Central memory CD8-positive, alpha-beta T cell (primary cell): ENCODE data around the gene PROS1.
"Not testable (repeated sequence)": the region's sequence is repeated elsewhere in the genome, so short reads cannot be mapped to it uniquely, and the experiment has no call there.

Experiments used
- ATAC-seq: fragments of 150-1000 bp; cut with Tn5 transposase; replicated peaks from 2 replicates; pipeline ENCODE4 v1.10.0; 2022; ENCODE audit warnings: mild to moderate bottlenecking, moderate FRiP score, moderate number of reproducible peaks; ENCODE audit not compliant: poor library complexity, severe bottlenecking; ENCODE audit errors: extremely low read depth
- DNase-seq, 2 donors: peaks; one replicate each; pipeline ENCODE4 v3.0.0; 2021; ENCODE audit warnings: low spot score in 2 of 2
- H3K27ac Mint-ChIP-seq: one replicate; pipeline ENCODE4 v1.8.0; 2022; ENCODE audit warnings: low read depth, mild to moderate bottlenecking, moderate library complexity, mixed read lengths
- H3K27me3 Mint-ChIP-seq: one replicate; pipeline ENCODE4 v1.8.0; 2022; ENCODE audit warnings: mixed read lengths
- H3K36me3 Mint-ChIP-seq: one replicate; pipeline ENCODE4 v1.8.0; 2022; ENCODE audit warnings: mild to moderate bottlenecking, moderate library complexity, mixed read lengths; ENCODE audit not compliant: insufficient read depth
- H3K4me1 Mint-ChIP-seq: one replicate; pipeline ENCODE4 v1.8.0; 2022; ENCODE audit warnings: mixed read lengths
- H3K4me3 Mint-ChIP-seq: one replicate; pipeline ENCODE4 v1.8.0; 2022; ENCODE audit warnings: mild to moderate bottlenecking, moderate library complexity, mixed read lengths
- H3K9me3 Mint-ChIP-seq: one replicate; pipeline ENCODE4 v1.8.0; 2022; ENCODE audit warnings: mixed read lengths

The PROS1 gene

DNA sequence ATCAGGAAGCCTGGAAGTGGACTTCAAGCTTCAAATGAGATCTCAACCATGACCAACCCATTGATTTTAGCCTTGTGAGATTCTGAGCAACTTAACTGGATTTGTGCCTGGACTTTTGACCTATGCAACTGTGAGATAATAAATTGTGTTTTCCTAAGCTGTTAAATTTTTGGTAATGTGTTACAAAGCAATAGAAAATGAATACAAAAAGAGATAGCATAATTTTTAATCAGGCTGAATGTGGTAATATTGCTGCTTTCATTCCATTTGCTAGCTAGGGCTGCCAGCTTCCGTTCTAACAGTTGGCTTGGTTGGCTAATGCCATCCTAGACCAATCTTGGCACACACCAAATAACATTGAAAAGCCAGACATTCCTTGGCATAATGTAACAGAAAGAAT is 12.2 kb downstream of the PROS1 start:
- Mint-ChIP-seq H3K4me3 (no peak overlapping the region), H3K36me3 (no peaks in the 10 kb centered on the region), H3K9me3 (peaks cover 6% of the 10 kb centered on the region), H3K4me1 (no peaks in the 10 kb centered on the region), H3K27ac (no peak overlapping the region), H3K27me3 (peaks cover 25% of the 10 kb centered on the region)
- no peak for DNase-seq
- ATAC-seq: no peak

GRCh38 chr3:93961026-93961425 is 12.7 kb downstream of the PROS1 start:
- Mint-ChIP-seq H3K36me3 (peaks cover 1% of the 10 kb centered on the region), H3K27me3 (peaks cover 25% of the 10 kb centered on the region), H3K4me3 (no peak overlapping the region), H3K4me1 (no peaks in the 10 kb centered on the region), H3K9me3 (peaks cover 6% of the 10 kb centered on the region), H3K27ac (no peak overlapping the region)
- DNase-seq (no peak), ATAC-seq (no peak)

DNA sequence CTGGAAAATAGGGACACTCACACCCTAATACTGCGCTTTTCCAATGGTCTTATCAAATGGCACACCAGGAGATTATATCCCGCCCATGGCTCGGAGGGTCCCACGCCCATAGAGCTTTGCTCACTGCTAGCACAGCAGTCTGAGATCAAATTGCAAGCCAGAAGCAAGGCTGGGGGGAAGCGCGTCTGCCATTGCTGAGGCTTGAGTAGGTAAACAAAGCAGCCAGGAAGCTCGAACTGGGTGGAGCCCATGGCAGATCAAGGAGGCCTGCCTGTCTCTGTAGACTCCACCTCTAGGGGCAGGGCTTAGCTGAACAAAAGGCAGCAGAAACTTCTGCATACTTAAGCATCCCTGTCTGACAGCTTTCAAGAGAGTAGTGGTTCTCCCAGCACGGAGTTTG is 23.7 kb downstream of the PROS1 start:
- not testable (repeated sequence) for ATAC-seq, H3K36me3 Mint-ChIP-seq, H3K9me3 Mint-ChIP-seq, DNase-seq, H3K27ac Mint-ChIP-seq, H3K4me1 Mint-ChIP-seq, H3K4me3 Mint-ChIP-seq
- peaks cover 54% of the 10 kb centered on the region for H3K27me3 Mint-ChIP-seq

DNA sequence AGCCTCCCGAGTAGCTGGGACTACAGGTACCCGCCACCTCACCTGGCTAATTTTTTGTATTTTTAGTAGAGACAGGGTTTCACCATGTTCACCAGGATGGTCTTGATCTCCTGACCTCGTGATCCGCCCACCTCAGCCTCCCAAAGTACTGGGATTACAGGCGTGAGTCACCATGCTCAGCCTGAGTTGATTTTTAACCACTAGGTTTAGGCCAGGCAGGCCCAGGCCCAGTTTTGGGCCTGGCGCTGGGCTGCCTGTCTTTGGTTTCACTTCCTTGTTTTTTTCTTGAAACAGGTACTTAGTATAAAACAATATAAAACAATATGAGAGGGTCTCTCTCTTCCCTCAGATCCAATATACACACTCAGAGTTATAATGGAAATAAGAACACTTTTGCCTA is 36.2 kb downstream of the PROS1 start:
- not testable (repeated sequence) for H3K27me3 Mint-ChIP-seq

DNA sequence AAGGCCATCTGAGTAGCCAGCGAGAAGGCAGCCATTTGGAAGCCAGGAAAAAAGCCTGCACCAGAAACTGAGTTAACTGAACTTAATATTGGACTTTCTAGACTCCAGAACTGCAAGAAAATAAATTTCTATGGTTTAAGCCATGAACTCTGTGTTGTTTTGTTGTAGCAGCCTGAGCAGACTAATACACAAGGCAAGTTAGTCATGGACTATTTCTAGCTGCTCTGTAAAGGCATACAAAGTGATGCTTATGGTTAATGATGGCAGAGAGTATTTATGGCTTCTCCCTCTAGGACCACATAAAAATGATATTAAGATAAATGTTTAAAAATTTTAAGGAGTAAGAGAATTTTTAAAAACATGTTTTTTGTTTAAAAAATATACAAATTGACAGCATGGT is 37.1 kb downstream of the PROS1 start:
- H3K27me3 Mint-ChIP-seq: no peaks in the 10 kb centered on the region
- ATAC-seq (no peak), DNase-seq (no peak)
- H3K4me3 Mint-ChIP-seq: no peak overlapping the region
- no peaks in the 10 kb centered on the region for H3K9me3 Mint-ChIP-seq
- H3K27ac Mint-ChIP-seq: no peak overlapping the region
- no peaks in the 10 kb centered on the region for H3K4me1 Mint-ChIP-seq
- no peaks in the 10 kb centered on the region for H3K36me3 Mint-ChIP-seq

More for the DNA sequence above, 36.2 kb downstream of the PROS1 start:
- DNase-seq, H3K36me3 Mint-ChIP-seq, H3K4me3 Mint-ChIP-seq, H3K9me3 Mint-ChIP-seq, ATAC-seq, H3K4me1 Mint-ChIP-seq, H3K27ac Mint-ChIP-seq: not testable (repeated sequence)

DNA sequence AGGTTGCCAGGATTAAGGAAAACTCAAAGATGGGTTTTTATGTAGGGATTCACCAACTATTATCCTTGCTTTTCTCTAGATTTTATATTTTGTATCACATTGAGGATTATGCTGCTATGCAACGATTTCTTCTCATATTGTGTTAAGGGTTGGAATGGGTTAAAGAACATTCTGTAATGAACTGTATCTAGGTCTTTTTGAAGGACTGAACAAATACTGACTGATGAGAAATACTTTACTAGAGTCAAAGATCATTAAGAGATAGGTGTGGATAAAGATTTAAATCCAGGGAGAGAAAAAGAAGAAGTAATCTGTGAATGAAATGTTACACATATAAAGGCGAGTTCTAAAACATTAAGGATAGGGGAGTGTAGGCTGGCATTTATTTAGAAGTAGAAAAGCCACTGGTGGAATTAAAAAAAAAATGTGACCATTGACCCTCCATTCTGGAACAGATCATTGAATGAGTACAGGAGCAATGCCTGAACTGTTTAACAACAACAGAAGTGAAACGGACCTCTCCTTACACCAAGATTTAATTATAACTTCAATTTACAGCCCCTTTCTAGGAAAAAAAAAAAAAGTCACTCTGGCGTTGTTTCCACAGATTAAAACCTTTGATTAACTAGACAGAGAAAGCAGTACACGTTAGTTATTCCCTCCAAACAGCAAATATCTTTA is 39.2 kb downstream of the PROS1 start:
- no peaks in the 10 kb centered on the region for H3K4me1 Mint-ChIP-seq
- H3K9me3 Mint-ChIP-seq: no peaks in the 10 kb centered on the region
- H3K4me3 Mint-ChIP-seq: no peak overlapping the region
- no peaks in the 10 kb centered on the region for H3K36me3 Mint-ChIP-seq
- ATAC-seq (no peak), DNase-seq (no peak)
- H3K27me3 Mint-ChIP-seq: no peaks in the 10 kb centered on the region
- H3K27ac Mint-ChIP-seq: no peak overlapping the region

DNA sequence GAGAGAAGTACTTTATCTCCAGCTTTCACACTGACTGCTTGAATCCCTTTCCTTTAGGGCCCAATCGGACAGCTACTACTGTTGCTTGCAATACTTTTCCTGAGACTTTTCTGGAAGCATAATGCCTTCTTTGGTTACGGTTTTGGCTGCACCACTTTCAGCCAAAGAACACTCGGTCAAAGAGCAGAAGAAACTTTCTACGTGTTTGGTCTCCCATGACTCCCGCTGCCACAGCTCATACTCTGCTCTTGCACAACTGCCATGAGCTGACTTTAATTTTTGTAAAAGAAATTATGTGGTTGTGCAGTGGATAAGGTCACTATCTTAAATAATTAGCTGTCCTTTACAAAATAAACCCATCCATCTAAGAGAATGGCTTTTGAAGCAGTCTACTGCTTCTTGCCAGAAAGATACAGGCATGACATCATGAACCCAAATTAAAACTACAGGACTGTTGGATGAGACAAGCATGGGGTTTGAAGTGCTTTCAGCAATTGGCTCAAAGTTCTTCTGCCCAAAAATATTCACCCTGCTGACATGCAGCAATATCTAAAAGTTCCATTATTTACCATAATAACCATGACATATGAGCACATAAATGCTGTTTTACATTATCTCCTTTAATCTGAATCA is 42.0 kb downstream of the PROS1 start:
- ATAC-seq (no peak), DNase-seq (no peak)
- Mint-ChIP-seq H3K4me3 (no peak overlapping the region), H3K9me3 (no peaks in the 10 kb centered on the region), H3K27ac (no peak overlapping the region), H3K4me1 (no peaks in the 10 kb centered on the region), H3K36me3 (no peaks in the 10 kb centered on the region), H3K27me3 (no peaks in the 10 kb centered on the region)

- Mint-ChIP-seq H3K4me1 (no peaks in the 10 kb centered on the region), H3K27ac (no peak overlapping the region), H3K27me3 (peaks cover 10% of the 10 kb centered on the region), H3K36me3 (no peaks in the 10 kb centered on the region), H3K4me3 (no peak overlapping the region), H3K9me3 (no peaks in the 10 kb centered on the region)
- no peak for ATAC-seq
- DNase-seq: no peak
Measured at GRCh38 chr3:93930041-93930440, 43.7 kb downstream of the PROS1 start.

- no peaks in the 10 kb centered on the region for H3K9me3 Mint-ChIP-seq
- peaks cover 10% of the 10 kb centered on the region for H3K27me3 Mint-ChIP-seq
- no peak overlapping the region for H3K27ac Mint-ChIP-seq
- no peaks in the 10 kb centered on the region for H3K36me3 Mint-ChIP-seq
- no peaks in the 10 kb centered on the region for H3K4me1 Mint-ChIP-seq
- no peak overlapping the region for H3K4me3 Mint-ChIP-seq
- no peak for ATAC-seq
- DNase-seq: no peak
Measured at GRCh38 chr3:93926789-93927188, 46.9 kb downstream of the PROS1 start.

DNA sequence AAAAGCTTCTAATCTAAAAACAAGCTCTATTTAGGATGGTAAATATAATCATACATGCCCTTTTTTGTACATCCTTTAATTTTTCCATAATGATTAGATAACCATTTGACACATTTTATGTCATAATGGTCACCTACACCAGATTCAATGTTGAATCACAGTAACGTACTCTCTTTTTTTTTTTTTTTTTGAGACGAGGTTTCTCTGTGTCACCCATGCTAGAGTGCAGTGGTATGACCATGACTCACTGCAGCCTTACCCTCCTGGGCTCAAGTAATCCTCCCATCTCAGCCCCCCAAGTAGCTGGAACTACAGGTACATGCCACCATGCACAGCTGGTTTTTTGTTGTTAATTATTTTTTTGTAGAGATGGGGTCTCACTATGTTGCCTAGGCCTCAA is 49.2 kb downstream of the PROS1 start:
- DNase-seq: no peak
- H3K9me3 Mint-ChIP-seq: no peaks in the 10 kb centered on the region
- H3K4me3 Mint-ChIP-seq: no peak overlapping the region
- H3K4me1 Mint-ChIP-seq: no peaks in the 10 kb centered on the region
- ATAC-seq: no peak
- peaks cover 10% of the 10 kb centered on the region for H3K27me3 Mint-ChIP-seq
- H3K27ac Mint-ChIP-seq: no peak overlapping the region
- H3K36me3 Mint-ChIP-seq: no peaks in the 10 kb centered on the region

DNA sequence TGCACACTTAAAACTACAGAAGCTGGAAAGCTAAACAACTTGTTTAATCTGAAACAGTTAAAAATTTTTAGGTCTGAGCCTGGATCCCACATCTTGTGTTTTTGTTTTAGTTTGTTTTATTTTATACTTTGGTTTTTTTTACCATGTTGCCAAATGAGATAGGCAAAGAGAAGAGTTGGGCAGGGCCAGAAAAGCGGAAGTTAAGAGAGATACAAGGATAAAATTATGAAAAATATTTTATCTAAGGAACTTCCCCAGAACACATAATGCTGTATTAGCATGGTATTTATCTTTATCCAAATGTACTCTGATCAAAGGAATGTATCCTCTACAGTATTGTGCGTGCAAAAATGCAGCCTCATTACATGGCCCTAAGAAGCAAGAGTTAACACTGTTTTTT is 50.7 kb downstream of the PROS1 start:
- H3K9me3 Mint-ChIP-seq: no peaks in the 10 kb centered on the region
- no peak overlapping the region for H3K4me3 Mint-ChIP-seq
- H3K36me3 Mint-ChIP-seq: no peaks in the 10 kb centered on the region
- H3K27ac Mint-ChIP-seq: no peak overlapping the region
- DNase-seq (no peak), ATAC-seq (no peak)
- peaks cover 10% of the 10 kb centered on the region for H3K27me3 Mint-ChIP-seq
- no peaks in the 10 kb centered on the region for H3K4me1 Mint-ChIP-seq

DNA sequence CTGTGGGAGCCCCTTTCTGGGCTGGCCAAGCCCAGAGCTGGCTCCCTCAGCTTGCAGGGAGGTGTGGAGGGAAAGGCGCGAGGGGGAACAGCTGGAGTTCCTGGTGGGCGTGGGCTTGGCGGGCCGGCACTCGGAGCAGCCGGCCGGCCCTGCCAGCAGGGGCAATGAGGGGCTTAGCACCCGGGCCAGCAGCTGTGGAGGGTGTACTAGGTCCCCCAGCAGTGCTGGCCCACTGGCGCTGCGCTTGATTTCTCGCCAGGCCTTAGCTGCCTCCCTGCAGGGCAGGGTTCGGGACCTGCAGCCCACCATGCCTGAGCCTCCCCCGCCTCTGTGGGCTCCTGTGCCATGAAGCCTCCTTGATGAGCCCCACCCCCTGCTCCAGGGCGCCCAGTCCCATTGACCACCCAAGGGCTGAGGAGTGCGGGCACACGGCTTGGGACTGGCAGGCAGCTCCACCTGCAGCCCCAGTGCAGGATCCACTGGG is 56.1 kb downstream of the PROS1 start:
- not testable (repeated sequence) for H3K27me3 Mint-ChIP-seq, H3K9me3 Mint-ChIP-seq, DNase-seq, H3K4me1 Mint-ChIP-seq, H3K27ac Mint-ChIP-seq, H3K4me3 Mint-ChIP-seq, H3K36me3 Mint-ChIP-seq, ATAC-seq

DNA sequence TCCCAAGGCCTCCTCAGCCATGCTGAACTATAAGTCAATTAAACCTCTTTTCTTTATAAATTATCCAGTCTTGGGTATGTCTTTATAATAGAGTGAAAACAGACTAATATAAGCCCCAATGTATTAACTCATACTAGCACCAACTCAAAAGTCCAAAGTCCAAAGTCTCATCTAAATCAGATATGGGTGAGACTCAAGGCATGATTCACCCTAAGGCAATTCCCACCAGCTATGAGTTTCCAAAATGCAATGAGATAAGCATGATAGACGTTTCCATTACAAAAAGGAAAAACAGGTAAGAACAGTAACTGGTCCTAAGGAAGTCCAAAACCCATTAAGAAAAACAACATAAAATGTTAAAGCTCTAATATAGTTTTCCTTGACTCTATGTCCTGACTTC is 60.1 kb downstream of the PROS1 start:
- not testable (repeated sequence) for DNase-seq, H3K36me3 Mint-ChIP-seq, H3K27ac Mint-ChIP-seq, H3K27me3 Mint-ChIP-seq, ATAC-seq, H3K4me3 Mint-ChIP-seq, H3K4me1 Mint-ChIP-seq, H3K9me3 Mint-ChIP-seq
